Coronary artery (tissue), 2 donors: ENCODE measurements around the gene FRAT2.

Experiments used
- DNase-seq: peaks from one replicate; pipeline ENCODE4 v3.0.0-alpha.2; 2017; ENCODE audit warnings: low spot score
- H3K27ac ChIP-seq, 2 donors: fragments of 200-600 bp; sonication (generic); one replicate each; pipeline ENCODE4 v1.5.1; 2016 to 2019
- H3K4me3 ChIP-seq: fragments of 200-600 bp; sonication (generic); 2 replicates; pipeline ENCODE4 v1.5.1; 2016; ENCODE audit warnings: mild to moderate bottlenecking, moderate library complexity
- TF ChIP-seq, protein P1 (sequence below): fragments of 200-600 bp; sonication (generic); IDR thresholded peaks from one replicate; pipeline ENCODE4 v1.5.1; 2019; ENCODE audit warnings: antibody characterized with exemption

FRAT2 gene

DNA sequence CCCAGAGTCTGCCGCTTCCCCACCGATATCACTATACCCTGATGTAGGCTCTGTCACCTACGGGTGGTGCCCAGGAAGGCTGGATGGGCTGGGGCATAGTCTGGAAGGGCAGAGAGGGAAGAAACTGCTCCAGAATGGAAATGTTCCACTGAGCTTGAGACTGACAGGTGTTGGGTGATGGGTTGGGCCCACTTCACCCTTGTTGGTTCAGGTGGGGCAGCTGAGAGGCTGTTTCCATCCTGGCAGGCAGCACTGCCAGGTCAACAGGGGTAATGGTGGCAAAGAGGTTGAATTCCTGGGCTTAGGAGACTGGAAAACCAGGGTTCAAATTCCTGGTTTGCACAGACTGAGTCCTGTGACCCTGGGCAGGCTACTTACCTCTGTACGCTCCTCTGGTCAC, 28.5 kb upstream of the FRAT2 start:
- no peak for DNase-seq

DNA sequence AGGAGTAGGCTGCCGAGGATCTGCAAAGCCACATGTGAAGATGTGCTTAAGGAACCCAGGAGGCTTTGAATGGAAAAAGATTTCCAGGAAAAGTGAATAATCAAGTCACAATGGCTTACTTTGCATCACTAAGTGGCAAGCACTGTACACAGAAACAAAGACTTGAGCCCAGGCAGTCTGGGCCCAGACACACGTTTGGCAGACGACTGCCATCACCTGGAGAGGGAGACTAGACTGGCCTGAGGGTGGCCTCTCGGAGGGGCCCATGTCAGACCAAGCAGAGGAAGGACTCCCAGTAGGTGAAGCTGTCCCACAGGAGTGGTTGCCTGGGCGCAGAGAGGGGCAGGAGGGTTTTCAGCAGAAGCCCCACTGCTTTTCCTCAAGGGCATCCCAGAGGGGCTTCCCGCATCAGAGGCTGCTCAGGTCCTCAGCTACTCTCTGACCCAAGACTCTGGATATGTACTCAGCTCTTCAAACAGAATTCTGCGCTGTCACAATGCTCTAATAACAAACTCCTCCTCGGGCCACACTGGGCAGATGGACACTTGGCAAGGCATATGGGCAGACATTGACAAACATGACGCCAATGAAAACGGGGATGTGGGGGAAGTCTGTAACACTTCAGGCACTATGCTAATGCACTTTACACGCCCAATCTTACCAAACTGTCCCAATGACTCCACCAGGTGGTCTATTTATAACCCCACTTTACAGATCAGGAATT, 27.9 kb upstream of the FRAT2 start:
- no peak overlapping the region for H3K4me3 ChIP-seq
- DNase-seq: no peak
- H3K27ac ChIP-seq: no peak overlapping the region
- TF ChIP-seq, protein P1, sequence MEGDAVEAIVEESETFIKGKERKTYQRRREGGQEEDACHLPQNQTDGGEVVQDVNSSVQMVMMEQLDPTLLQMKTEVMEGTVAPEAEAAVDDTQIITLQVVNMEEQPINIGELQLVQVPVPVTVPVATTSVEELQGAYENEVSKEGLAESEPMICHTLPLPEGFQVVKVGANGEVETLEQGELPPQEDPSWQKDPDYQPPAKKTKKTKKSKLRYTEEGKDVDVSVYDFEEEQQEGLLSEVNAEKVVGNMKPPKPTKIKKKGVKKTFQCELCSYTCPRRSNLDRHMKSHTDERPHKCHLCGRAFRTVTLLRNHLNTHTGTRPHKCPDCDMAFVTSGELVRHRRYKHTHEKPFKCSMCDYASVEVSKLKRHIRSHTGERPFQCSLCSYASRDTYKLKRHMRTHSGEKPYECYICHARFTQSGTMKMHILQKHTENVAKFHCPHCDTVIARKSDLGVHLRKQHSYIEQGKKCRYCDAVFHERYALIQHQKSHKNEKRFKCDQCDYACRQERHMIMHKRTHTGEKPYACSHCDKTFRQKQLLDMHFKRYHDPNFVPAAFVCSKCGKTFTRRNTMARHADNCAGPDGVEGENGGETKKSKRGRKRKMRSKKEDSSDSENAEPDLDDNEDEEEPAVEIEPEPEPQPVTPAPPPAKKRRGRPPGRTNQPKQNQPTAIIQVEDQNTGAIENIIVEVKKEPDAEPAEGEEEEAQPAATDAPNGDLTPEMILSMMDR: no peak

More for the DNA sequence above, 28.5 kb upstream of the FRAT2 start:
- TF ChIP-seq, protein P1: no peak
- no peak overlapping the region for H3K27ac ChIP-seq
- no peak overlapping the region for H3K4me3 ChIP-seq

DNA sequence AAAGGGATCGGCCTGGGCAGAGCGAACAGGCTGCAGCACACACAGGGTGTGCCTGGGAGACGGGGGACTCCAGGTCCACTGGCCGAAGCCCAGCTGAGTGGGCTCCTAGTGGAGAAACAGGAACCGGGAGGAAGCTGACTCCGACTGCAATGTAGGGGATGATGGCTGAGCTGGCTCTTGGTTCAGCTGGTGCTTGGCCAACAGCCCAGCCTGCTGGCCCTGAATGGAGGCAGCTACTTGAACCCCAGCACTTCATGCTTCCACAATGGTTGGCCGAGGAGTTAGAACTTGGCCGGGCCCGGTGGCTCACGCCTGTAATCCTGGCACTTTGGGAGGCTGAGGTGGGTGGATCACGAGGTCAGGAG, 27.0 kb upstream of the FRAT2 start:
- TF ChIP-seq, protein P1: no peak
- no peak overlapping the region for H3K27ac ChIP-seq
- no peak overlapping the region for H3K4me3 ChIP-seq
- no peak for DNase-seq

DNA sequence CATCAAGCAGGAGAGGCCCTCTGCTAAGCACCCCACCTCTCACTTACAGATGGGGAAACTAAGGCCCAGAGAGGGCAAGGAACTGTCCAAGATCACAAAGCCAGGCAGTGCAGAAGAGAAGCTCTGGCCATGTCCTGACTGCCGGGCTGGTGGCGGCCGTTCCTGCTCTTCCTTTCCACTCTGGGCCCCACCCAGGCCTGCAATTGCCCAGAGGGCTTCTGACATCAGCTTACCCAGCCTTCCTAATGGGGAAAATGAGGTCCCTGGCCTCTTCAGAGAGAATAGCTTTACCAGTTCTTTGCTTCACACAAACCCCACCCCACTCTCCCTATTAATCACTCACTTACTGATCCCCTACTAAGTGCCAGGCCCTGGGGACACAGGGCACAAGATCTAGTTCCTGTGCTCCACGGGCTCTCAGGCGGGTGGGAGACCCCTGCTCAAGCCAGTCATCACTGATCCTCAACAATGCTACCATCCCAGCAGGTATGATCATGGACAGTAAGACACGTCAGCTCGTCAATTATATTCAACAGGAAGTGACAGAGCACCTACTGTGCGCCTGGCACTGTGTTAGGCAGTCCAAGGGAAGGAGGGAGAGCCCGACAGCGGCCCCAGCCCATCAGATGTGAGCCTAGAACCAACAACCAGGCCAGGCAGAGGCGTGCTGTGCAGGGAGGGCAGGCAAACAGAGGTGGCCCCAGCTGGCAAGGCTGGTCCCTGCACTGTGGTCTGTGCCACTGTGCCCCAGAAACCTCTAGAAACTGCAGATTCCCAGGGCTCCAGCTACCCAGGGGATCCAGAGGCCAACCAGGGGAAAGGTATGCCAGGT, 26.4 kb upstream of the FRAT2 start:
- Histone ChIP-seq H3K27ac (no peak overlapping the region), H3K4me3 (no peak overlapping the region)
- DNase-seq: no peak
- TF ChIP-seq, protein P1: no peak

DNA sequence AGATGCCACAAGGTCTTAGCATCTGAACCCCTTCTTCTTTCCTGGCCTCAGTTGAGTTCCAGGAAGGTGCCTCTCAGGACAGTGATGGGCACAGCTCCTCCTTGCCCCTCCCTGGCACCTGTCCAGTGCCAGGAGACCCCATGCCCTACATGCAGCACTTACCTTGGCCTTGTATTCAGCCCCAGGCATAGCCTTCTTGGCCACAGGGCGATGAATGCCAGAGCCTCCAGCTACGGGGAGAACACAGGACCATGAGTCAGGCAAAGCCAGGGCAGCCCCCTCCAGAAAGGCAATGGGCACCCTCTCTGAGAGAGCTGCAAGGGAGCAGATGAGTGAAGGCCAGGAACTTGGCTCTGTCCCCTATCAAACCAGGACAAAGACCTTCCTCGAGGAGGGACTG, 24.3 kb upstream of the FRAT2 start:
- no peak for DNase-seq
- Histone ChIP-seq H3K4me3 (no peak overlapping the region), H3K27ac (no peak overlapping the region)
- TF ChIP-seq, protein P1: no peak

DNA sequence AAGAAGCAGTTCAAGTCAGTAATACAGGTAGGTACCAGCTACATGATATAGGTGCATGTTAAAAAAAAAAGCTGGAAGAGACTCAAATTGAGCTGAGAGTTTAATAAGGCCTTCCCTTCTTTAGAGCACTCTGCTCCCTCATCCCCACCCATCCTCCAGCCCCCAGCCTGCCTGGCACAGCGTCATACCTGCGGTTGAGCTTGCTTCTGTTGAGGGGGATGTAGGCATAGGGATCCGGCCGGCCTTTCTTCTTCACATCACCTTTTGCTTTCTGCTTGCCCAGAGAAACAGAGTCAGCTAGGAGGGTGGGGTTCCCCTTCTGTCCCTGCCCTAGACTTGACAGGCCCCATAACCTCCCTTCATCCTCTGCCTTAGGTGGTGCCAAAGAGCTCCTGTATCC, 23.8 kb upstream of the FRAT2 start:
- no peak for DNase-seq
- Histone ChIP-seq H3K27ac (no peak overlapping the region), H3K4me3 (no peak overlapping the region)
- TF ChIP-seq, protein P1: no peak

DNA sequence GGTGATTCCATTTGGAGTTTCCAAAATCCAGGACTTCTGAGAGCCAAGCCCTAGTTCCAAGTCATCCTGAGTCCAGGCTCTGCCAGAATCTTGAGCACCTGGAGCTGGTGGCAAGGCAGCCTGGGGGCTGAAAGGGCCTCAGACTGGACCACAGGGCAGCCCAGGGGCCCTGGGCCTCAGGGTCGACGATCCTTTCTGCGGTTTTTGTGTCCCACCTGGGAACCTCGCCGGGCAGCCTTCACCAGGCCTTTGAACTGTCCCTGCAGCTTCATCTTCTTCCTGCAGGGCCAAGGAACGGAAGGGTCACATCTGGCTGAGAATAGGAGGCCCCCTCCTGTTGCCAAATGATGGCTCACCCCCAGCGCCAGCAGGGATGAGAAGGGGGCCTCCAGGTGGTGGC, 22.4 kb upstream of the FRAT2 start:
- Histone ChIP-seq H3K4me3 (no peak overlapping the region), H3K27ac (no peak overlapping the region)
- TF ChIP-seq, protein P1: no peak
- no peak for DNase-seq
